ENCODE data around the gene TRAF3IP1.

TRAF3IP1 gene

DNA sequence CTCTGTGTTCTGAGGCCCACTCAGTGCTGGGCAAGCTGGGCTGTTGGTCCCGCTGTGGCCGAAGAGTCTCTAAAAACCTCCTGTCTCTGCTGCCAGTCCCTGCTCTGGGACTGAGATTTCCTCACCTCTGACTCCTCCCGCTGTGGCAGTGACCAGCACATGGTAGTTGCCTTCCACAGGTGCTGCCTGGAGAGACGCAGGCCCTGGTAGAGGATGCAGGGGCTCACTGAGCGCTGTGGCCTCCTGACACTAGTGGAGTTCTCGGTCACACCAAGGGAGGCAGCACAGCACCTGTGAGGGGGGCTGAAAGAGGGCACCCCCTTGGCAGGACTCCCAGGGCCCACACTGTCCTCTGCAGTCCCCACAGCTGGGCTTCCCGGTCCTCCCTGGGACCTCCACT is 102.6 kb downstream of the TRAF3IP1 start:
- H3K27ac ChIP-seq, result no peak overlapping the region
- TF ChIP-seq, protein P1, sequence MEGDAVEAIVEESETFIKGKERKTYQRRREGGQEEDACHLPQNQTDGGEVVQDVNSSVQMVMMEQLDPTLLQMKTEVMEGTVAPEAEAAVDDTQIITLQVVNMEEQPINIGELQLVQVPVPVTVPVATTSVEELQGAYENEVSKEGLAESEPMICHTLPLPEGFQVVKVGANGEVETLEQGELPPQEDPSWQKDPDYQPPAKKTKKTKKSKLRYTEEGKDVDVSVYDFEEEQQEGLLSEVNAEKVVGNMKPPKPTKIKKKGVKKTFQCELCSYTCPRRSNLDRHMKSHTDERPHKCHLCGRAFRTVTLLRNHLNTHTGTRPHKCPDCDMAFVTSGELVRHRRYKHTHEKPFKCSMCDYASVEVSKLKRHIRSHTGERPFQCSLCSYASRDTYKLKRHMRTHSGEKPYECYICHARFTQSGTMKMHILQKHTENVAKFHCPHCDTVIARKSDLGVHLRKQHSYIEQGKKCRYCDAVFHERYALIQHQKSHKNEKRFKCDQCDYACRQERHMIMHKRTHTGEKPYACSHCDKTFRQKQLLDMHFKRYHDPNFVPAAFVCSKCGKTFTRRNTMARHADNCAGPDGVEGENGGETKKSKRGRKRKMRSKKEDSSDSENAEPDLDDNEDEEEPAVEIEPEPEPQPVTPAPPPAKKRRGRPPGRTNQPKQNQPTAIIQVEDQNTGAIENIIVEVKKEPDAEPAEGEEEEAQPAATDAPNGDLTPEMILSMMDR (conservative IDR thresholded peaks at IDR 0.05), result no peak

DNA sequence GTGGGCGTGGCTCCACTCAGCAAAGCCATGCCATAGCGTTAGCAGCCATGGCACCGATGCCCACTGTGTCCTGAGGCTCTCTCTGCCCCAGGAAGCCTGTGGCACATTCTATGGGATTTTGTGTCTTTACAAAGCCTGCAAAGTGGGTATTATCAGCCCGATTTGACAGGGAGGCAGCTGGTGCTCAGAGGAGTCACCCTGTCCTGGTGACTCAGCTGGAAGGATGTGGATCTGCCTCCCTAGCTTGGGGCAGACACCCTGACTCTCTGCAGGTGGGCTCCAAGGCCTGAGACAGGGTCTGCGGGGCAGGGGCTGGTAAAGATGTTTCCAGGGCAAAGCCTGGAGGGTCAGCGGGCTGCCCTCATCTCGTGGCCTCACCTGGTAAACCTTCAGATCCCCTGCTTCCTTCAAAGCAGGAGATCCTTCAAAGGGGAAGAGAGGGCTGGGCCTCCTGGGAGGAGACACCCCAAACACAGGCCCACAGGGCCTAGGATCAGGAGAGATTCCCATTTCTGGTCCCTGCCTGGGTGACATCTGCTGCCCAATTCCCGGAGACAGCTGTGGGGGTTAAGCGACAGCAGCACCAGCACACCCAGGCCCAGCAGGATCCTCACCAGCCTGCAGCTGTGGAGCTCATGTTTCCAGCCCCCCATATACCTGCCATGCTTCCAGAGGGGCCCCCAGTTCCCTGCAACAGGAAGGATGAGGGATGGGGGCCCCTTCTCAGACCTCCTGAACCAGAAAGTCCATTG is 103.4 kb downstream of the TRAF3IP1 start:
- TF ChIP-seq, protein P1 (conservative IDR thresholded peaks at IDR 0.05), result no peak
- H3K27ac ChIP-seq, result no peak overlapping the region

DNA sequence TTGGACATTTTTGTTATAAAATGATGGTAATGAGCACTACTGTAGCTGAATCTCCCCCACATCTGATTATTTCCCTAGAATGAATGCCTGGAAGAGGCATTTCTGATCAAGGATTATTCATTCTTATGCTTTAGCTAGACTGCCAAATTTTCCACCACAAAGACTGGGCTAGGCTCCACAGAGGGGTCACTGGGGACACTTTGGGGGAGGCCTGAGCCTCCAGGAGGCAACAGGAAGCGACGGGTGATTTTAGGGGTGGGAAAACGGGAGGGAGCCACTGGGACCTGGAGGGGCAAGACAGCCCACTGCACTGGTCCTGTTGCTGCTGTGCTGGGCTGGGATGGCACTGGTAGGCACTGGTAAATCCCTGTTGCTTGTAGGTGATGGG is 104.0 kb downstream of the TRAF3IP1 start:
- TF ChIP-seq, protein P1 (conservative IDR thresholded peaks at IDR 0.05), result no peak
- no peak overlapping the region for H3K27ac ChIP-seq

DNA sequence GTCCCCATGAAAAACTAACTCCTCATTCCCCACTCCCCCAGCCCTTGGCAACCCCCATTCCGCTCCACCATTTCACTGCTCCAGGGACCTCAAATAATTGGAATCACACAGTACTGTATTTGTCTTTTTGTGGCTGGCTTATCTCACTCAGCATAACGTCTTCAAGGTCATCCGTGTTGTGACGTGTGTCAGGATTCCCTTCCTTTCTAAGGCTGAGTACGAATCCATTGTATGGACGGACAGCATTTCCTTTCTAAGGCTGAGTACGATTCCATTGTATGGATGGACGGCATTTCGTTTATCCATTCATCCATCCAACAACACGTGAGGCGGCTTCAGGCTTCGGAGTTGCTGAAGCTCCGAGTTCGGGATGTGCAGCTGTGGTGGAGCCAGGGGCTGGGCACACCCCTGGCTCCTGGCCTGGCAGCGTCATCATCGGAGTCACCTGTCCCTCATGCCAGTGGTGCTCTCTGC is 105.2 kb downstream of the TRAF3IP1 start:
- H3K27ac ChIP-seq, result peak overlapping the region; percentile 97
- TF ChIP-seq, protein P1 (conservative IDR thresholded peaks at IDR 0.05), result no peak

DNA sequence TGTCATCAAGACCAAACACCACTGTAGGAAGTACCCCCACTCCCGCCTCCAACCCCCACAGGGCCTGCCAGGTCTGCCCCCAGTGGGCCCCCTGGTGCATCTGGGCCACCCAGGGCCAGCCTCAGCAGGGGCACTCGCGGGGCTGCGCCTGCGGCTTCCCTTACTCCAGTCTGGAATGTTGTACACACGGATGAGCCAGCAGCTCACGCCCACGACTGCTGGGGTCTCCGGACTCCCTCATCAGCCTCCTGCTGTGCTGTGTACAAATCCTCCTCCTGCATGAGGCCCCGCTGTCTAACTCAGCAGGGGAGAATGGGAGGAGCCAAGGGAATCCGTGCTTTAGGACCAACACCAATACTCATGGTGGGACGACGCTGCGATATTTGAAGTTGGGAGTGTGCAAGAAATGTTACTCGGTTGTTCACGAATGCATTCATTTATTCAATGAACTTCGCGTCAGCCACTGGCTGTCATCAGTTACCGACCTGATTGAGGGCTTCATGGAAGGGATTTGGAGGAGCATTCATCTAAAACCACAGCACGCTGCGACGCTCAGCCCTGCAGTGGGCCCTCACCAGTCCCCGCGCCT is 105.8 kb downstream of the TRAF3IP1 start:
- peak overlapping the region; percentile 97 for H3K27ac ChIP-seq
- TF ChIP-seq, protein P1 (conservative IDR thresholded peaks at IDR 0.05), result no peak

DNA sequence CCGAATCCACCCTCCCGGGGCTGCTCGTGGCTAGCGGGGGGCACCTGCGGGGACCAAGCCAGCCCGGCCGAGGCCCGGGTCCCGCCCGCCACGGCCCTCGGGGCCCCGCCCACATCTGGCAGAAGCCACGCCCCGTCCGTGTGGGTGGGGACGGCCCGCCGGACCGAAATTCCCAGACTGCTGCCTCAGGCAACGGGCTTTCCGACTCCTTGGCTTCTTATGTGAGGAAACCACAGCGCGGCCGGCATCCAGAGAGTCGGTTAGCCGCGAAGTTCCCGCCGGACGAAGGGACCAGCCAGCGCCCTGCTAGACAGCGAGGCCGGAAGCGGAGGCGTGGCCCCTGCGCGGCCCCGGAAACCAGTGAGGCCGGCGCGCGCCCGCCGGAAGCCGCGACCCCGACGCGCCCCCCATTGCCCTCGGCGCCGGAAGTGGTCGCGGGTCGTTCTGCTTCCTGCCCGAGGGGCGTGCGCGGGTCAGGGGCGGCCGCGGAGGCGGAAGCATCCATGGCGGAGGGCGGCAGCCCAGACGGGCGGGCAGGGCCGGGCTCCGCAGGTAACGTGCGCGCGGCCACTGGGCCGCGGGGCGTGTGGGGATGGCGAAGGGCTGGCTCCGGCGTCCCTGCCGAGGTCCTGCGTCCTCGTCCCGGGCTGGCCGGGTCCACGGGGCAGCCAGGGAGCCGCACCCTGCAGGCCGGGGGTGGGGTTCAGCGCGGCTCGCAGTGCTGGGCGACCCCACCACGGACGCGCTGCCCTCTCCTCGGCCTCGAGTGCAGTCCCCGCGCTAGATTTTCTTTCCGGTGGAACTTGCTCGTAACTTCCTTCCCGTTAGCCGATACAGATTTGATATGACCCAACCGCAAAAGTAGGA is 106.5 kb downstream of the TRAF3IP1 start, which contains the start of gene ASB1:
ASB1 (plus strand) TSS at position 360 of the 867 bp plus-strand sequence; CDS start at position 504, 144 bp downstream.
- peak within 1 kb of the TSS; percentile 97 for H3K27ac ChIP-seq
- TF ChIP-seq, protein P1 (conservative IDR thresholded peaks at IDR 0.05), result no peak

All from VCaP (cell line).